K562 (cell line): ENCODE measurements around the gene SPRYD7. TPM values are rescaled to one million over a fixed set of nuclear protein-coding genes. Genes with fewer than 3 reads are reported as not detected.

ENCODE experiments used
- ATAC-seq: fragments of 200-7000 bp; cut with Tn5 transposase; 3 replicates; pipeline ENCODE4 v1.9.1; 2020; ENCODE audit warnings: moderate library complexity
- BruUV-seq: library from RNA; stranded (reverse); fragments of 400-500 nt; replicated peaks from 2 replicates; lab custom pipeline; 2021; lab: Mats Ljungman, UMichigan
- CTCF ChIA-PET: fragments of 300-600 bp; formaldehyde crosslinking; extraction: SDS; loops from one replicate; lab custom pipeline; 2021; ENCODE audit warnings: low intra/inter-chr PET ratio; lab: Yijun Ruan, JAX
- POLR2A ChIA-PET: fragments of 300-600, 350-650 bp; sonication (Branson Sonifier 250); formaldehyde crosslinking; extraction: SDS; loops from one replicate; lab custom pipeline; 2021; ENCODE audit warnings: antibody characterized with exemption, inconsistent platforms; lab: Yijun Ruan, JAX
- DNase-seq, 4 experiments: peaks; one replicate each; pipeline versions ENCODE4 v3.0.0 to v3.0.0-alpha.2; 2011 to 2018; ENCODE audit warnings: low spot score in 3 of 4, mixed read lengths in 3 of 4; ENCODE audit errors: extremely low read depth in 1 of 4
- FAIRE-seq: peaks from 2 replicates; lab custom pipeline; 2011; peaks lifted over from hg19 to GRCh38; lab: Jason Lieb, UNC
- H2AFZ ChIP-seq: 2 replicates; pipeline ENCODE4 v1.6.0; 2011; ENCODE audit warnings: low read depth, low read length, control low read depth, inconsistent platforms
- H3K27ac ChIP-seq: fragments of 200-600 bp; 3 replicates; pipeline ENCODE4 v1.8.0; 2011; ENCODE audit warnings: low read depth, mild to moderate bottlenecking, control low read depth, inconsistent platforms, low read length, moderate library complexity, mixed read lengths; ENCODE audit errors: extremely low read depth
- H3K27me3 ChIP-seq, 2 experiments: fragments of 300-600 bp in 1 of 2; 2 replicates in 1 of 2; 3 replicates in 1 of 2; pipeline versions ENCODE4 v1.6.0 to v1.8.0; 2011; ENCODE audit warnings: inconsistent platforms in 2 of 2, low read length in 2 of 2, mild to moderate bottlenecking in 1 of 2, mixed read lengths in 1 of 2, moderate library complexity in 1 of 2; ENCODE audit not compliant: control insufficient read depth in 2 of 2, insufficient read depth in 2 of 2
- H3K36me3 ChIP-seq: fragments of 300-600 bp; 3 replicates; pipeline ENCODE4 v1.8.0; 2011; ENCODE audit warnings: mild to moderate bottlenecking, low read length, inconsistent platforms; ENCODE audit not compliant: control insufficient read depth, insufficient read depth
- H3K4me1 ChIP-seq, 2 experiments: fragments of 200-600 bp in 1 of 2; replicated peaks in 1 of 2; 2 replicates in 1 of 2; 3 replicates in 1 of 2; pipeline versions ENCODE4 v1.5.1 to v1.8.0; 2011; ENCODE audit warnings: inconsistent platforms in 2 of 2, low read length in 2 of 2, mild to moderate bottlenecking in 1 of 2, mixed read lengths in 1 of 2, moderate library complexity in 1 of 2; ENCODE audit not compliant: control insufficient read depth in 2 of 2, insufficient read depth in 2 of 2
- H3K4me2 ChIP-seq: 2 replicates; pipeline ENCODE4 v1.6.1; 2011; ENCODE audit warnings: low read length, control low read depth, inconsistent platforms, mixed read lengths; ENCODE audit not compliant: insufficient read depth
- H3K4me3 ChIP-seq: fragments of 200-600 bp; sonication (generic), shearing (Covaris generic); 2 replicates; pipeline ENCODE4 v1.5.1; 2016; ENCODE audit warnings: control low read depth, inconsistent platforms
- H3K79me2 ChIP-seq: fragments of 200-600 bp; 3 replicates; pipeline ENCODE4 v1.8.0; 2011; ENCODE audit warnings: low read length, inconsistent platforms; ENCODE audit not compliant: control insufficient read depth, insufficient read depth
- H3K9ac ChIP-seq, 2 experiments: 2 replicates each; pipeline versions ENCODE4 v1.6.0 to v1.6.1; 2011; ENCODE audit warnings: low read depth in 2 of 2, low read length in 2 of 2, control low read depth in 1 of 2, inconsistent platforms in 1 of 2, mild to moderate bottlenecking in 1 of 2, mixed read lengths in 1 of 2; ENCODE audit not compliant: insufficient read depth in 1 of 2
- H3K9me1 ChIP-seq: one replicate; pipeline ENCODE4 v1.6.0; 2011; ENCODE audit warnings: inconsistent platforms, mild to moderate bottlenecking, low read length, moderate library complexity; ENCODE audit not compliant: control insufficient read depth, insufficient read depth
- H3K9me3 ChIP-seq: replicated peaks from 2 replicates; pipeline ENCODE4 v1.5.1; 2011; ENCODE audit warnings: low read depth, low read length, inconsistent platforms; ENCODE audit not compliant: control insufficient read depth, insufficient read depth
- H4K20me1 ChIP-seq: replicated peaks from 2 replicates; pipeline ENCODE4 v1.6.1; 2011; ENCODE audit warnings: low read length, inconsistent platforms, mixed read lengths; ENCODE audit not compliant: control insufficient read depth, insufficient read depth
- KAT2B ChIP-seq: IDR thresholded peaks from one replicate; pipeline ENCODE4 v1.6.1; 2012; ENCODE audit warnings: low read depth, mild to moderate bottlenecking, control low read depth, inconsistent platforms, low read length, moderate library complexity
- NFE2 ChIP-seq: IDR thresholded peaks from 2 replicates; pipeline ENCODE4 v1.6.1; 2014; ENCODE audit warnings: antibody characterized with exemption, low read depth
- RERE ChIP-seq: sonication (generic); formaldehyde crosslinking; IDR thresholded peaks from 2 replicates; pipeline ENCODE4 v1.8.0; 2023; ENCODE audit warnings: missing genetic modification reagents, mild to moderate bottlenecking, borderline replicate concordance
- SRSF7 ChIP-seq: fragments of 200-400 bp; formaldehyde crosslinking; optimal IDR thresholded peaks from 2 replicates; pipeline ENCODE3; 2017; ENCODE audit warnings: mild to moderate bottlenecking, low read depth, low read length
- ZNF444 ChIP-seq: fragments of 250-450 bp; sonication (Bioruptor Pico); IDR thresholded peaks from 2 replicates; pipeline ENCODE4 v1.4.0; 2020; ENCODE audit warnings: mild to moderate bottlenecking, moderate library complexity
- whole genome bisulfite sequencing: fragments of 100-300 bp; shearing (Covaris generic); methylation state at CpG from one replicate; pipeline ENCODE4 v1.1.6; 2016; ENCODE audit warnings: low coverage, mixed read lengths; ENCODE audit not compliant: insufficient coverage; ENCODE audit errors: missing lambda C conversion rate; 5-methylcytosine and 5-hydroxymethylcytosine counted together
- in situ Hi-C: fragments of 300-500 bp; cut with MboI; formaldehyde crosslinking; loops from 4 replicates; pipeline ENCODE4 v1.15.0; 2018; ENCODE audit warnings: inconsistent platforms, mixed read lengths
- intact Hi-C: fragments of 100-400 bp; cut with micrococcal nuclease; formaldehyde crosslinking; loops from 2 replicates; pipeline ENCODE4 v1.14.2; 2022
- polyA plus RNA-seq, 8 experiments: library from polyadenylated mRNA; depleted of rRNA in 4 of 8; stranded (reverse) in 5 of 8; unstranded in 3 of 8; fragments of >200 nt; fragmentation: Nextera tagmentation in 2 of 8; fragmentation: Illumina TruSeq in 1 of 8; extraction: Ambion mirVana in 2 of 8; extraction: Trizol in 1 of 8; gene quantifications; 2 replicates each; pipeline versions ENCODE4 v1.2.1 to v1.2.3, GENCODE V29; 2011 to 2014; ENCODE audit warnings: inconsistent platforms in 1 of 8, missing spikeins in 1 of 8
- total RNA-seq, 7 experiments: library from RNA; depleted of rRNA in 6 of 7; stranded (reverse); fragments of >200 nt in 6 of 7; fragmentation: Illumina TruSeq in 2 of 7; extraction: Trizol in 2 of 7; gene quantifications; 2 replicates each; pipeline versions ENCODE4 v1.2.1 to v1.2.3, GENCODE V29; 2011 to 2021; ENCODE audit warnings: low replicate concordance in 1 of 7
- TF ChIP-seq, protein P1 (sequence below): fragments of 250-450 bp; sonication (Bioruptor Pico); IDR thresholded peaks from 2 replicates; pipeline ENCODE4 v1.8.0; 2021; ENCODE audit warnings: moderate library complexity, mild to moderate bottlenecking, inconsistent platforms

The SPRYD7 gene
- total and polyA plus RNA-seq, 9 of the 15 experiments (the other 6 are each of a cell fraction or from before 2014, with no cell fraction given), result 4.3 to 11.0 (median 7.9) TPM

GRCh38 chr13:49927755-49928154 is 8.4 kb downstream of the SPRYD7 start:
- H3K9ac ChIP-seq, result no peak overlapping the region
- H3K4me3 ChIP-seq, result no peak overlapping the region
- H3K4me2 ChIP-seq, result no peak overlapping the region
- TF ChIP-seq RERE (CRISPR knock-in tag) (no peak), NFE2 (no peak), SRSF7 (no peak), KAT2B (no peak), ZNF444 (no peak)
- TF ChIP-seq, protein P1, sequence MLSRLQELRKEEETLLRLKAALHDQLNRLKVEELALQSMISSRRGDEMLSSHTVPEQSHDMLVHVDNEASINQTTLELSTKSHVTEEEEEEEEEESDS, result no peak
- no peaks in the 10 kb centered on the region for H4K20me1 ChIP-seq
- no peaks in the 10 kb centered on the region for H3K27me3 ChIP-seq
- ATAC-seq, result no peak
- no peaks in the 10 kb centered on the region for H3K4me1 ChIP-seq
- H3K36me3 ChIP-seq, result peaks cover 20% of the 10 kb centered on the region; the same call in 2 of the 3 replicates
- no peak for DNase-seq
- FAIRE-seq, result no peak
- H3K79me2 ChIP-seq, result peaks cover 5% of the 10 kb centered on the region; the same call in 1 of the 3 replicates
- H3K27ac ChIP-seq, result no peak overlapping the region
- ChIA-PET POLR2A (interaction anchor here (1.0 kb wide), 2 partner anchors 9 to 11 kb away, joined by 3 read pairs; partner anchors contain the start of gene SPRYD7), CTCF (no interaction called here)
- H2AFZ ChIP-seq, result no peak overlapping the region
- H3K9me3 ChIP-seq, result no peaks in the 10 kb centered on the region
- intact Hi-C loops, result no loop called here
- WGBS, result 79% methylated on average over 3 of the region's 3 CpGs
- BruUV-seq, result no TSS peak
- in situ Hi-C loops, result no loop called here
- H3K9me1 ChIP-seq, result no peaks in the 10 kb centered on the region
